Measurements from ENCODE around the gene PCDHGA7. TPM values are rescaled to one million over a fixed set of nuclear protein-coding genes. Genes with fewer than 3 reads are reported as not detected.

PCDHGA7 gene
- total RNA-seq, 1 experiment from 2014 or later, result 0.83 TPM

DNA sequence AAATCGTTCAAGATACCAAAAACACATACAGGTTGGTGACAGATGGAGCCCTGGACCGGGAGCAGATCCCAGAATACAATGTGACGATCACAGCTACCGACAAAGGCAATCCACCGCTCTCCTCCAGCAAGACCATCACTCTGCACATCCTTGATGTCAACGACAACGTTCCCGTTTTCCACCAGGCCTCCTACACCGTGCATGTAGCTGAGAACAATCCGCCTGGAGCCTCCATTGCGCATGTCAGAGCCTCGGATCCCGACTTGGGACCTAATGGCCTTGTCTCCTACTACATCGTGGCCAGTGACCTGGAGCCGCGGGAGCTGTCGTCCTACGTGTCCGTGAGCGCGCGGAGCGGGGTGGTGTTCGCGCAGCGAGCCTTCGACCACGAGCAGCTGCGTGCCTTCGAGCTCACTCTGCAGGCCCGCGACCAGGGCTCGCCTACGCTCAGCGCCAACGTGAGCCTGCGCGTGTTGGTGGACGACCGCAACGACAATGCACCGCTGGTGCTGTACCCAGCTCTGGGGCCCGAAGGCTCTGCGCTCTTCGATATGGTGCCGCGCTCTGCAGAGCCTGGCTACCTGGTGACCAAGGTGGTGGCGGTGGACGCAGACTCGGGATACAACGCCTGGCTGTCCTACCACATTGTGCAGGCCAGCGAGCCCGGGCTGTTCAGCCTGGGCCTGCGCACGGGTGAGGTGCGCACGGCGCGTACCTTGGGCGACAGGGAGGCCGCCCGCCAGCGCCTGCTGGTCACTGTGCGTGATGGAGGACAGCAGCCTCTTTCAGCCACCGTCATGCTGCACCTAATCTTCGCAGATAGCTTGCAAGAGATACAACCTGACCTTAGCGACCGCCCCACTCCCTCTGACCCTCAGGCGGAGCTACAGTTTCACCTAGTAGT is 10.7 kb upstream of the PCDHGA7 start:
- Histone ChIP-seq H2BK120ac (ENCODE audit: low read depth, low read length, poor library complexity, severe bottlenecking) (no peak overlapping the region), H3K4me2 (ENCODE audit: insufficient read depth, insufficient read length, low read length) (no peak overlapping the region), H2AFZ (ENCODE audit: low read length) (no peak overlapping the region), H3K79me2 (ENCODE audit: insufficient read depth, low read length) (no peaks in the 10 kb centered on the region), H2BK20ac (ENCODE audit: low read depth, low read length, poor library complexity, severe bottlenecking) (no peak overlapping the region), H4K5ac (ENCODE audit: insufficient read length, low read depth, low read length) (no peak overlapping the region), H4K91ac (ENCODE audit: insufficient read length, low read depth, low read length) (no peak overlapping the region), H3K4ac (ENCODE audit: low read depth, low read length) (no peak overlapping the region), H3K27ac (ENCODE audit: insufficient read length, low read depth, low read length) (no peak overlapping the region), H2AK5ac (ENCODE audit: insufficient read length, low read length) (no peak overlapping the region), H4K20me1 (ENCODE audit: control insufficient read depth, insufficient read depth, insufficient read length) (no peaks in the 10 kb centered on the region), H3T11ph (ENCODE audit: low read length) (no peak overlapping the region), H3K9ac (ENCODE audit: extremely low read depth, insufficient read length, low read length) (no peak overlapping the region), H3K56ac (ENCODE audit: insufficient read length, low read depth, low read length) (no peak overlapping the region), H4K8ac (replicated peaks; ENCODE audit: insufficient read length, low read depth, low read length) (no peak overlapping the region), H2BK15ac (ENCODE audit: low read depth, low read length) (no peak overlapping the region), H2BK12ac (ENCODE audit: insufficient read length, low read depth, low read length) (no peak overlapping the region), H3K23ac (ENCODE audit: insufficient read length, low read depth, low read length) (no peak overlapping the region), H3K27me3 (ENCODE audit: insufficient read depth, low read length) (no peaks in the 10 kb centered on the region), H3K14ac (ENCODE audit: insufficient read depth, low read length) (no peak overlapping the region), H3K18ac (ENCODE audit: insufficient read length, low read depth, low read length) (no peak overlapping the region), H3K9me3 (ENCODE audit: control insufficient read depth, low read depth, low read length) (peaks cover 34% of the 10 kb centered on the region), H3K23me2 (ENCODE audit: insufficient read length, low read depth, low read length, poor library complexity, severe bottlenecking) (no peaks in the 10 kb centered on the region), H2BK5ac (ENCODE audit: insufficient read length, low read length) (no peak overlapping the region), H3K4me1 (ENCODE audit: insufficient read depth, low read length) (no peaks in the 10 kb centered on the region), H3K79me1 (ENCODE audit: insufficient read depth, low read depth, low read length, poor library complexity, severe bottlenecking) (no peaks in the 10 kb centered on the region)
- TF ChIP-seq, protein P1, sequence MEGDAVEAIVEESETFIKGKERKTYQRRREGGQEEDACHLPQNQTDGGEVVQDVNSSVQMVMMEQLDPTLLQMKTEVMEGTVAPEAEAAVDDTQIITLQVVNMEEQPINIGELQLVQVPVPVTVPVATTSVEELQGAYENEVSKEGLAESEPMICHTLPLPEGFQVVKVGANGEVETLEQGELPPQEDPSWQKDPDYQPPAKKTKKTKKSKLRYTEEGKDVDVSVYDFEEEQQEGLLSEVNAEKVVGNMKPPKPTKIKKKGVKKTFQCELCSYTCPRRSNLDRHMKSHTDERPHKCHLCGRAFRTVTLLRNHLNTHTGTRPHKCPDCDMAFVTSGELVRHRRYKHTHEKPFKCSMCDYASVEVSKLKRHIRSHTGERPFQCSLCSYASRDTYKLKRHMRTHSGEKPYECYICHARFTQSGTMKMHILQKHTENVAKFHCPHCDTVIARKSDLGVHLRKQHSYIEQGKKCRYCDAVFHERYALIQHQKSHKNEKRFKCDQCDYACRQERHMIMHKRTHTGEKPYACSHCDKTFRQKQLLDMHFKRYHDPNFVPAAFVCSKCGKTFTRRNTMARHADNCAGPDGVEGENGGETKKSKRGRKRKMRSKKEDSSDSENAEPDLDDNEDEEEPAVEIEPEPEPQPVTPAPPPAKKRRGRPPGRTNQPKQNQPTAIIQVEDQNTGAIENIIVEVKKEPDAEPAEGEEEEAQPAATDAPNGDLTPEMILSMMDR (conservative IDR thresholded peaks at IDR 0.05), result no peak
- no peak overlapping the region for H3K4me3 Mint-ChIP-seq
- peaks cover 59 to 61% of the 10 kb centered on the region in 2 experiments for H3K9me3 Mint-ChIP-seq
- no peak overlapping the region for H3K27ac Mint-ChIP-seq
- peaks cover 9% of the 10 kb centered on the region for H3K27me3 Mint-ChIP-seq (ENCODE audit: low read depth)
- WGBS (ENCODE audit: extremely low coverage, insufficient read length, low lambda C conversion rate), result no CpG with 5 or more reads among the region's 69 CpGs
- peaks cover 36 to 48% (median 46%) of the 10 kb centered on the region in 3 experiments for H3K36me3 Mint-ChIP-seq (ENCODE audit: insufficient read depth in 1 of 3, low read depth in 3 of 3)
- H3K4me1 Mint-ChIP-seq, result no peaks in the 10 kb centered on the region
- DNase-seq, result no peak
